ENCODE results near the gene EEFSEC. TPM values are rescaled to one million over a fixed set of nuclear protein-coding genes. Genes with fewer than 3 reads are reported as not detected.

The EEFSEC gene
- total and polyA plus RNA-seq, 2 of the 8 experiments (the other 6 are each of a cell fraction or from before 2014, with no cell fraction given), result 13.1 to 19.8 TPM

GRCh38 chr3:128438488-128439072 lies 285.3 kb downstream of the EEFSEC start (continued):
- TF ChIP-seq POLR2AphosphoS5 (IDR thresholded peaks at IDR 0.05; ENCODE audit: low read depth, low read length) (no peak), SAP30 (IDR thresholded peaks at IDR 0.05; ENCODE audit: insufficient read depth, insufficient replicate concordance, low read length) (no peak), CTBP2 (IDR thresholded peaks at IDR 0.05; ENCODE audit: borderline replicate concordance, insufficient read depth, insufficient read length, low read length) (no peak), HDAC2 (IDR thresholded peaks at IDR 0.05; ENCODE audit: borderline replicate concordance in 1 of 2, low read depth in 2 of 2, low read length in 2 of 2) (no peak), SP4 (IDR thresholded peaks at IDR 0.05; ENCODE audit: low read length) (no peak), KDM1A (IDR thresholded peaks at IDR 0.05; ENCODE audit: borderline replicate concordance, low read length) (no peak), SP1 (IDR thresholded peaks at IDR 0.05; ENCODE audit: low read depth, low read length) (no peak), TEAD4 (IDR thresholded peaks at IDR 0.05; ENCODE audit: low read depth, low read length) (no peak), GTF2F1 (IDR thresholded peaks at IDR 0.05; ENCODE audit: borderline replicate concordance, low read depth, low read length) (no peak), CEBPB (IDR thresholded peaks at IDR 0.05; ENCODE audit: low read depth, low read length) (no peak), EP300 (IDR thresholded peaks at IDR 0.05; ENCODE audit: borderline replicate concordance in 1 of 2, low read depth in 2 of 2, low read length in 2 of 2) (no peak), TAF7 (optimal IDR thresholded peaks at IDR 0.05; ENCODE audit: borderline replicate concordance, low read depth, low read length) (peak; percentile 28), SIRT6 (IDR thresholded peaks at IDR 0.05; ENCODE audit: low read length) (no peak), SUZ12 (IDR thresholded peaks at IDR 0.05; ENCODE audit: low read length) (no peak), SIN3A (conservative IDR thresholded peaks at IDR 0.05 in 1 of 2, IDR thresholded peaks at IDR 0.05 in 1 of 2; ENCODE audit: low read depth in 1 of 2, low read length in 2 of 2) (no peak), POU5F1 (IDR thresholded peaks at IDR 0.05; ENCODE audit: low read depth, low read length) (no peak), PHF8 (conservative IDR thresholded peaks at IDR 0.05; ENCODE audit: low read depth, low read length) (no peak), KDM4A (IDR thresholded peaks at IDR 0.05; ENCODE audit: low read depth, low read length, severe bottlenecking) (no peak), RBBP5 (IDR thresholded peaks at IDR 0.05; ENCODE audit: borderline replicate concordance, low read depth, low read length) (no peak)
- TF ChIP-seq, protein P1, sequence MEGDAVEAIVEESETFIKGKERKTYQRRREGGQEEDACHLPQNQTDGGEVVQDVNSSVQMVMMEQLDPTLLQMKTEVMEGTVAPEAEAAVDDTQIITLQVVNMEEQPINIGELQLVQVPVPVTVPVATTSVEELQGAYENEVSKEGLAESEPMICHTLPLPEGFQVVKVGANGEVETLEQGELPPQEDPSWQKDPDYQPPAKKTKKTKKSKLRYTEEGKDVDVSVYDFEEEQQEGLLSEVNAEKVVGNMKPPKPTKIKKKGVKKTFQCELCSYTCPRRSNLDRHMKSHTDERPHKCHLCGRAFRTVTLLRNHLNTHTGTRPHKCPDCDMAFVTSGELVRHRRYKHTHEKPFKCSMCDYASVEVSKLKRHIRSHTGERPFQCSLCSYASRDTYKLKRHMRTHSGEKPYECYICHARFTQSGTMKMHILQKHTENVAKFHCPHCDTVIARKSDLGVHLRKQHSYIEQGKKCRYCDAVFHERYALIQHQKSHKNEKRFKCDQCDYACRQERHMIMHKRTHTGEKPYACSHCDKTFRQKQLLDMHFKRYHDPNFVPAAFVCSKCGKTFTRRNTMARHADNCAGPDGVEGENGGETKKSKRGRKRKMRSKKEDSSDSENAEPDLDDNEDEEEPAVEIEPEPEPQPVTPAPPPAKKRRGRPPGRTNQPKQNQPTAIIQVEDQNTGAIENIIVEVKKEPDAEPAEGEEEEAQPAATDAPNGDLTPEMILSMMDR (IDR thresholded peaks at IDR 0.05; ENCODE audit: control extremely low read depth in 1 of 3, insufficient read depth in 1 of 3, low read depth in 1 of 3, low read length in 3 of 3), result peak in 2 of 3 experiments; percentile 86 to 95; a peak in 3 of 4 replicates
- TF ChIP-seq, protein P2, sequence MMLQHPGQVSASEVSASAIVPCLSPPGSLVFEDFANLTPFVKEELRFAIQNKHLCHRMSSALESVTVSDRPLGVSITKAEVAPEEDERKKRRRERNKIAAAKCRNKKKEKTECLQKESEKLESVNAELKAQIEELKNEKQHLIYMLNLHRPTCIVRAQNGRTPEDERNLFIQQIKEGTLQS (IDR thresholded peaks at IDR 0.05; ENCODE audit: insufficient read depth, low read depth, low read length), result no peak
